Epithelial cell of prostate (primary cell): Measurements from ENCODE around the gene ATP8A1.
"Not testable (repeated sequence)": the region's sequence is repeated elsewhere in the genome, so short reads cannot be mapped to it uniquely, and the experiment has no call there.

Experiments
- DNase-seq: peaks from one replicate; pipeline ENCODE4 v3.0.0-alpha.2; 2011; ENCODE audit warnings: low read depth, low spot score
- H3K27ac ChIP-seq: fragments of 450-650 bp; 2 replicates; pipeline ENCODE4 v1.5.1; 2017; ENCODE audit warnings: mild to moderate bottlenecking

ATP8A1 gene

DNA sequence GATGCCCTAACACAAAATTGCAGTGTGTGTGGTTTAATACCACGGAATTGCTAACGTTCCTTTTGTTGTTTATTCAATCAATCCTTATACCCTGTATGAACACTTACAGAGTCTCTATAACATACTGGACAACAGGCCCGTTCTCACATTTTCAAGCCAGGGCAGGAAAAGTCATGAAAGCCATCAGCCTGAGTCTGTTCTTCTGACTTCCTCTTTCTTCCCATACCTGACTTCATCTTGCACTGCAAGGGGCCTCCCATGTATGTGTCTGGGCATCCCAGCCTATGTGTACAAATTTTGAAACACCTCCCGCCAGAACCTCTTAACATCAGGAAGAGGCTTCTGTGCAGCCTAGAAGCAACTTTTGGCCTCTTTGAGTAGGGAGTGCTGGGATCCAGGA lies 264.5 kb downstream of the ATP8A1 start:
- DNase-seq: no peak
- no peak overlapping the region for H3K27ac ChIP-seq

GRCh38 chr4:42391981-42392380 lies 264.9 kb downstream of the ATP8A1 start:
- no peak overlapping the region for H3K27ac ChIP-seq
- DNase-seq: no peak

DNA sequence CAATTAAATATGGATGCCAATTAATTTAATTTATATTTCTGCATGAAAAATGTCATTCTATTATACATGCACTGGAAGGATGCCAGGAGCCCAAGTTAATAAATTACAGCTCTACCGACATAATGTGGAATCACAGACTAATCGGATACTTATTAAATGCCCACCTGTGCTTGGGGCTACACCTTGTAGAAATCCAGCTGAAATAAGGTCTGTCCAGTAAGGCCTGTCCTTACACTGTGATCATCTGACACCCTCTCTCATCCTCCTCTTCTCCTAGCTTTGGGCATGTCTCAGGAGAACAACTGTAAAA lies 265.6 kb downstream of the ATP8A1 start:
- no peak overlapping the region for H3K27ac ChIP-seq
- DNase-seq: no peak

- H3K27ac ChIP-seq: no peak overlapping the region
- DNase-seq: no peak
These were observed 266.1 kb downstream of the ATP8A1 start for GRCh38 chr4:42390622-42391354.

DNA sequence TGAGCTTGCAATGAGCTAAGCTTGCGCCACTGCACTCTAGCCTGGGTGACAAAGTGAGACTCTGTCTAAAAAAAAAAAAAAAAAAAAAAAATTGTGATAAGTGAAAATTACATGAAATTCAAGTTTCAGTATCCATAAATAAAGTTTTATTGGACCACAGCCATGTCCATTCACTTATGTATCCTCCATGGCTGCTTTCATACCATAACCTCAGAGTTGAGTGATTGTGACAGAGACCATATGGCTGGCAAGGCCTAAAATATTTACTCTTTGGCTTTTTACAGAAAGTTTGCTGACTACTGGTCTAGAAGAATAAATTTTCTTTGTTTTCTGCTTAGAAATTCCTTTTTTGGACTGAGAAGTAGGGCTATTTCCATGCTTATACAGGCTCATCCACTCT lies 271.4 kb downstream of the ATP8A1 start:
- no peak for DNase-seq
- no peak overlapping the region for H3K27ac ChIP-seq

- DNase-seq: no peak
- H3K27ac ChIP-seq: no peak overlapping the region
These were observed 275.2 kb downstream of the ATP8A1 start for GRCh38 chr4:42381666-42382065.

DNA sequence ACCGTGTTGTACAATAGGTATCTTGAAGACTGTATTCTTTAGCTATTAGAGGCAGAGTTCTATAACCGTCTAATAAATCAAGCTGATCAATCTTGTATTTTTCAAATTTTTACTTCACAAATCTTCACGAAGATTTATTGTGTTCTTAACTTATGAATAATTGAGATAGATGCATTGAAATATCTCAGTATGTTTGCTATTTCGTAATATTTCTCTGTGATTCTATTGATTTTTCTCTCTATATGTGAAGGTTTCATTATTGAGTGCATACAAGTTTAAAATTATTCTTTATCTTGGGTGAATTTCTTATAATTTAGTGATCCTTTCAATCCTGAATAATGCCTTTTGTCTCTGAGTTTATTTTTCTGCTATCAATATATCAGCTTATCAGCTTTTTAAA lies 279.4 kb downstream of the ATP8A1 start:
- DNase-seq: no peak
- H3K27ac ChIP-seq: no peak overlapping the region

- H3K27ac ChIP-seq, DNase-seq: not testable (repeated sequence)
These were observed 284.6 kb downstream of the ATP8A1 start for GRCh38 chr4:42372303-42372702.

DNA sequence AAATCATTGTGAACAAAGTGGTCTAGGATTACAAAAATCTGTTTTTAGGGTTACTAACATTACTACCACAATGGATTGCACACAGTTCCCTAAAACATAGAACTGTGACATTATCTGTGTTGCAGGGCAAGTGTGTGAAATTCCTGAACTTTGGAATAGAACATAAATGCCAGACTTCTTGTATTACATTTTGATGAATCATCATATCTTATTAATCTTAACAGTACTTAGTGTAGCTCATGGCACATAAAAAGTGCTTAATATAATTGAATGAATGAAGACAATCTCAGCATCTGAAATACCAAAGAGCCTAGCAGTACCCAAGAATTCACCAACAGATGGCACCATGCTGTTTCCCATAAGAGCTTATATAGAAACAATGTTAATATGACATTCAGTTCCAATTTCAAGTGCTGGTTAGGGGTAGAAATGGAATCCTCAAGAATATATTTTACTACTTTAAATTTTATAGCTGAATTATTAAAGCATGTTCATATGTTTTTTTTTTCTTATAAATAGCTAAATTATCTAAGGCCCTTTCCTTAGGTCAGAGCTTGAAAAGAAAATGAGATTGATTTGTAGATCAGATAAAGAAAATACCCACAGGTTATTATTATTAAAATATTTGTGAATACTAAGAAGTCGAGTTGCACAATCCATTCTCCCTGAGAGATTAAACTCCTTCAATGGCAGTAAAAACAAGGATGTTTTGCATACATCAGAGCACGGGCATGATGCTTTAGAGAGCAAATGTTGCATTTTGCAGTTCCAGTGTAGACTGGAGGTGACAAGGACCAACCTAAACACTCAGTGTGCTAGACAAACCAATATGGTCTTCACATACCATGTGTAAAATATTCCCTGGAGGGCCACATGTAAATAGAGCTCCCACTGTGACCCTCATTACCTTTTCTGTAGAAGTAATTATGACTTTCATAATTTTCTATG lies 285.3 kb downstream of the ATP8A1 start:
- no peak overlapping the region for H3K27ac ChIP-seq
- DNase-seq: peak; percentile 8

DNA sequence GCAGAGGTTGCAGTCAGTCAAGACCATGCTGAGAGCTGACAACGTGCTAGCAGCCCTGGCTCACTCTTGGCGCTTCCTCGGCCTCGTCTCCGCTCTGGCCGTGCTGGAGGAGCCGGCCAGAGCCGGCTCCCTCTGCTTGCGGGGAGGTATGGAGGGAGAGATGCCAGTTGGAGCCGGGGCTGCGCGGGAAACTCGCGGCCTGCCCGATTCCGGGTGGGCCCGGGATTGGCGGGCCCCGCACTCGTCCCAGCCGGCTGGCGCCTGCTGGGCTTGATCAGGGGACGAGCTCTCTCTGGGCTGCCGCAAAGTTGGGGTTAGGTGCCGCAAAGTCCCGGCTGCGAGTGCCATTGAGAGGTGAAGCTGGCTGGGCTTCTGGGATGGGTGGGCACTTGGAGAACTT lies 287.4 kb downstream of the ATP8A1 start:
- H3K27ac ChIP-seq: no peak overlapping the region
- no peak for DNase-seq

DNA sequence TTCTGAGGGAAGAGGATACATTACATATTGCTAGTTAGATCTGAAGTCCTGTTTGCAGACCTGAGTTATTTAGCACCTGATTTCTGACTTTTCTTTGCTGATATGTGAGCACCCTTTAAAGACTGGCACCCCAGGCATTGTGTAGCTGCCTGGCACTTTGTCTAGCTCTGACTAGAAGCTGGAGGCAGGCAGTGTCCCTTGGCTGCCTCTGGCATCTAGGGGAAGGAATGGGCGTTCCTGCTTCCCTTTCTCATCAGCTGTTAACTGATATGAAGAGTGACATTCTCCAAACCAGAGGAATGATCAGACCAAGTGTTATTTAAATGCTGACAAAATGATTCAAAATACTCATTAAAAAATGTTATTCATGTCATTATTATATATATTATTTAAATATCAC lies 289.9 kb downstream of the ATP8A1 start:
- DNase-seq: no peak
- no peak overlapping the region for H3K27ac ChIP-seq

- no peak for DNase-seq
- H3K27ac ChIP-seq: no peak overlapping the region
These were observed 292.4 kb downstream of the ATP8A1 start for GRCh38 chr4:42364266-42365053.

DNA sequence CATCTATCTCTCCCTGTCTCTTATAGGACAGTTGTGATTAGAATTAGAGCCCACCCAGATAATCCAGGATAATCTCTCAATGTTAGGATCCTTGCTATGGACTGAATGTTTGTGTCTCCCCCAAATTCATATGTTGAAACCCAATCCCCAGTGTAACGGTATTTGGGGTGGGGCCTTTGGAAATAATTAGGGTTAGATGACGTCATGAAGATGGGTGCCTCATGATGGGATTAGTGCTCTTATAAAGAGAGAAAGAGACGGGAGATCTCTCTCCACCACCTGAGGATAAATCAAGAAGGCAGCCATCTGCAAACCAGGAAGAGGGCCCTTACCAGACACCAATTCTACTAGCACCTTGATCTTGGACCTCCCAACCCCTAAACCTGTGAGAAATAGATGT lies 293.3 kb downstream of the ATP8A1 start:
- H3K27ac ChIP-seq: no peak overlapping the region
- no peak for DNase-seq

DNA sequence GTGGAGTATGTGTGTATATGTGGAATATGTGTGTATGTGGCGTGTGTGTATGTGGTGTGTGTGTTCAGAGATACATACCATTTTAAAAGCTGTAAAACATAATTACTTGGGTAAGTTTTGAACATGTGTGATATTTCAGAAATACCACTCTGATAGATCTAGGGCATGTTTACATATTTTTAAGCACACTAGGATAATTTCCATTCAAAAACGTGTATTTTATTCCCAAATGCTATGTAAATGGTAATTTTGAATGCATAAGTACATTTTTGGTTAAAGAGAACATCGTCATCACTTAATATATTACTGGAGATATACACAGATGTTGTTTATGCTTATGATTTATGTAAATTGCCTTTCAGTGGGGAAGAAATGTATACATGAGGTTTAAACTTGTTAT lies 294.3 kb downstream of the ATP8A1 start:
- no peak for DNase-seq
- H3K27ac ChIP-seq: no peak overlapping the region

DNA sequence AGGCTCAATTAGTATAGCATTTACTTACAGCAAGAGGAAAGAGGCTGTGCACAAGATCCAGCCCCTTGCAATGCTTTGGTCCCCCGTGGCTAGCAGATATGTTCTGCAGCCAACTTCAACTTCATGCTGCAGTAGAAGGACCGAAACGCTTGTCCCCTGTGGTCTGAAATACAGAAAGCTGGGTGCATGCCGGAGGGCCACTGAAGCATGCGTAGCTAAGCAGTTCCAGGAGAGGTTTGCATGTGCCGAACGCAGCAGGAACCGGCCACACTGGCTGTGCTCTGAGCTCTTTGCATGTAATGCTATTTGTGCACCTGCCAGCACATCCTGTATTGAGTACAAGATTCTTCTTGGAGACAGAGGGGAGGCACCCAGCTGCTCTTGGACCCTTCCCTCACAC lies 295.4 kb downstream of the ATP8A1 start:
- no peak overlapping the region for H3K27ac ChIP-seq
- no peak for DNase-seq

- no peak for DNase-seq
- H3K27ac ChIP-seq: no peak overlapping the region
These were observed 296.6 kb downstream of the ATP8A1 start for GRCh38 chr4:42360256-42360669.

DNA sequence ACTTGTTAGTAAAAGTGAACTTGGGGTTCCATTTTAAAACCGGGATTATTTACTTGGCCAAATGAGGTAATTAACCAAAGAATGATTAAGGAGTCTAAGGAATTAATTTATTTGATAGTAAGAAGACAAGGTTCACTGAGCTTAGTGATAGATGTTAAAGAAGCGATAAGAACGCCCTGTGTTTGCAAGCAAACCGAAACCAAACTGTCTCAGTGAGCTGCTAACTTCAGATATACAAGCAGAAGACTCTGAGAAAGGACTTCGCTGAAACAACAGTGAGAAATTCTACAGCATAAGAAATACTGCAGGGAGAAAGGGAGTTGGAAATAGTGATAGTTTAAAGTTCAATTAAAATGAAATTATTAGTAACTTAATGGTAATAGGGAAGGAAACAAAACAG lies 297.2 kb downstream of the ATP8A1 start:
- H3K27ac ChIP-seq: no peak overlapping the region
- DNase-seq: no peak
